NOMO-1 (cell line): Measurements from ENCODE around the gene FAAH.

Source experiments
- DNase-seq, 2 experiments: peaks; one replicate each; lab custom pipeline; 2025; ENCODE audit not compliant: unreplicated experiment in 2 of 2; lab: John Stamatoyannopoulos, UW

FAAH gene

DNA sequence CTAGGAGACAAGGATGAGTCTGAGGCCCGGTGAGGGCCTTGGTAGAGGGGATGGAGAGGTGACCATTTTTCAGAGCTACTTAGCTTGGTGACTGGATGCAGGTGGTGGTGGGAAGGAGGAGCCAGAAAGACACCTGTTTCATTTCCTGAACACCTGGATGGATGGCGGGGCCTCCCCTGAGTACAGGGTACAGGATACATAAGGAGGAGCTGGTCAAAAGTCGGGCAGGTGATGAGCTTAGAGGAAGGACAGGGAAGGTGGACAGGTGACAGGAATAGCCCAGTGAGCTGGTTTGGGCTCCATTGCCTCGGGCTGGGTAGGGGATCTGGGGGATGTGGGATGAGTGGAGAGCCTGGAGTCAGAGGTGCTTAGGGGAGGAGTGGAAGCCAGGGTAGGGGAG, 6.3 kb downstream of the FAAH start:
- DNase-seq, result no peak

DNA sequence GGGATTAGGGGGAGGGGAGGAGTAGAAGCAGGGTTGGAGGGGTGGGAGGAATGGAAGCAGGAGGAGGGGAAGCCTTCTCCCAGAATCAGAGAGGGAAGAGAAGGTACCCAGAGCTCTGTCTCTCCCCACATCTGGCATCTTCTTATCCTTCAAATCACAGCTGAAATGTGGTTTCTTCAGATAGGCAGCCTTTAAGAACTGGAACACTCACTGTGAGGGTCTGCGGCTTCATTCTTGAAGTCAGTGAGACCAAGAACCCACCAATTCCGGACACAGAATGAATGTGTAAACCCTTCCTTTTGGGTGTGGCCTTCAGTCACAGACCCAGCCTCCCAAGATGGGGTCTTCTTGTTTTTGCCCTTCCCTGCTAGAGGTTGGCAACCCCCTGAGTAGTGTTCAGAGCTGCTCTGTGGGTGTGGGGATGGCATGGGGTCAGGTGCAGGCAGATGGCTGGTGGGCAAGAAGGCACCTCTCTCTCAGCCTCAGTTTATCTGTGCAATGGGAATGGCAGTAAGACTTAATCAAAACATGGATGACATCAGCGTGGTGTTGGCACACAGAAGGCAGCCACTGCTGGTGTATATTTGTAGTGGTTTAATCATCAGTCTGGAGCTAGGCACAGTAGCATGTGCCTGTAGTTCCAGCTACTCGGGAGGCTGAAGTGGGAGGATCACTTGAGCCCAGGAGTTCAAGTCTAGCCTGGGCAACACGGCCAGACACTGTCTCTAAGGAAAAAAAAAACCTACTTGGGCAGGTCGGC, 7.2 kb downstream of the FAAH start:
- DNase-seq, result no peak

DNA sequence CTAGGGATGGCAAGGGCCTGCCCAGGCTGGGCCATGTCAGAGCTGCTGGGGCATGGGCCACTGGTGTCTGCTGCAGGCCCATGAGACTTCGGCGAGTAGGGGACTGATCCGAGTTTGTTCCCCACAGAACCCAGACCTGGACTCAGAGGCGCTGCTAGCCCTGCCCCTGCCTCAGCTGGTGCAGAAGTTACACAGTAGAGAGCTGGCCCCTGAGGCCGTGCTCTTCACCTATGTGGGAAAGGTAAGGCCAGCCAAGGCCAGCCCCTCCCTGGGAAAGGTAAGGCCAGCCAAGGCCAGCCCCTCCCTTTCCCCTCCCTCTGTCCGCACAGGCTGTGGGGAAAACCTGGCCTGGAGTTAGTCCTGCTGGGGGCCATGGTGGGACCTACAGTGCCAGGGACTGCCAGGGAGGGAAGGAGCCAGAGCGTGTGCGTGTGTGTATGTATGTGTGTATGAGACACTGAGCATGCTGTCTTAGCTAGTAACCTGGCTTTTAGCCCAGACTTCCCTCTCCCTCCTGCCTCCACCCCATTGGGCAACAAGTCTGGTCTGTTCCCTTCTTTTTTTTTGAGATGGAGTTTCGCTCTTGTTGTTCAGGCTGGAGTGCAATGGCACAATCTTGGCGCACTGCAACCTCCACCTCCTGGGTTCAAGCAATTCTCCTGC, 8.0 kb downstream of the FAAH start:
- peak; percentile 15 to 45 for DNase-seq

DNA sequence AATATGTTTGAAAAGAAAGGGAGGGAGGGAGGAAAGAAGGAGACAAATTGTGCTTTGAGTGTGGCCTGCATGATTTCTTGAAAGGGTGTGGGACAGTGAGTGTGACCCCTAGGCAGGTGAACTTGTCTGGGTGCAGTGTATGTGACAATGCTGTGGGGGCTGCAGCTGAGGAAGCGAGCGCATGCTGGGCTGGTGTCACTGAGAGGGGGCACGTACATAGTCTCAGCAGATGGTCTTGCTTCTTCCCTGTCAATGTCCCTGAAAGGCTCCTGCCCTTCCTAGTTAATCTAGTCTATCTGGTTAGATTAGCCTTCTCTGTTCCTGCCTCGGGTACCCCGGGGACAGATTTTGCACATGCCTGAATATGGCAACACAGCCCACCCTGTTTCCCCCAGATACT, 9.8 kb downstream of the FAAH start:
- no peak for DNase-seq

DNA sequence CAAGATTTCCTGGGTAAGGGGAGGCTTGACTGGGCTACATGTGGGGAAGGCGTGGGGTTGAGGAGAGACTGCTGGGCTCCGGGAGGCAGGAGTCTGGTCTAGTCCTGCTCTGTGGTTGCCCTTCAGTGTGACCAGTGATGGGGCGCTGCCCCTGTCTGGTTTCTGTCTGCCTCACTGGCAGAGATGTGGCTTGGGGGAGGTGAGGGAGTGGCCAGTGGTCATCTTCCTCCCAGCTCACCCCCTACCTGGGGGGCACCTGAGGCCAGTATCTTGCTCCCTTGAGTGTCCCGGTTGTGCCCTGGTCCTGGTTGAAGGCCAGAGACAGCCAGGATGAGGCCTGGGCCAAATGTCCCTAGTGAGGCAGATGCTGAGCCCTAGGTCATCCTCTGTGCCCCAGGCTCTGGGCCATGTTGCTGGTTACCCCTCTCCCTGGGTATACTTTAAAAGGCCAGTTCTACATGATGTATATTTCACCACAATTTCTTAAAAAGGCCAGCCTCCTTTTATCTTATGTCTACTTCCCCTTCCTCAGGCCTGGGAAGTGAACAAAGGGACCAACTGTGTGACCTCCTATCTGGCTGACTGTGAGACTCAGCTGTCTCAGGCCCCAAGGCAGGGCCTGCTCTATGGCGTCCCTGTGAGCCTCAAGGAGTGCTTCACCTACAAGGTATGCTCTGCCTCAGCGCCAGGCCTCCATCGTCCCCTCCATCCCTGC, 10.5 kb downstream of the FAAH start:
- peak; percentile 17 to 35 for DNase-seq

DNA sequence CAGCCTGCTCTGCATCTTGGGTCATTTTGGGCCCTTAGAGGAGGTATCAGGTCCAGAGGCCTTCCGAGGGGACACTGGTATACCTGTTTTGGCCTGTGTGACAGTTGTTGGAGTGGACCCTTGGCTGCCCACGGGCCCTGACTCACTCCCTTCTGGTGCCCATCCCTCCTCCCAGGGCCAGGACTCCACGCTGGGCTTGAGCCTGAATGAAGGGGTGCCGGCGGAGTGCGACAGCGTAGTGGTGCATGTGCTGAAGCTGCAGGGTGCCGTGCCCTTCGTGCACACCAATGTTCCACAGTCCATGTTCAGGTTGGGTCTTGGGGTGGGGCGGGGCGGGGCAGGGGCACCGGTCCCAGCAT, 11.1 kb downstream of the FAAH start:
- no peak for DNase-seq

DNA sequence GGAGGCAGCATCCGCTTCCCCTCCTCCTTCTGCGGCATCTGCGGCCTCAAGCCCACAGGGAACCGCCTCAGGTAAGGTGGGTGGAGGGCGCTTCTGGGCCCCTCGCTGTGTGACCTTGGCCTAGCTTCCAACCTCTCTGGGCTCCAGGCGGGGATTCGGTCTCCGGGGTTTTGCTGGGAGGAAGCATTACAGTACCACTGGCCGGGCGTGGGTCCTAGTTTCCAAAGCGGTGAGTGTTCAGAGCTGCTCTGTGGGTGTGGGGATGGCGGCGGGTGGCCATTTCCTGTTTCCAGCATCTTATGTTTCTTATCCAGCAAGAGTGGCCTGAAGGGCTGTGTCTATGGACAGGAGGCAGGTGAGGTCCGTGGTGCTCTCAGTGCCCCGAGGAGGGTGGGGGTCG, 11.6 kb downstream of the FAAH start:
- DNase-seq, result no peak

DNA sequence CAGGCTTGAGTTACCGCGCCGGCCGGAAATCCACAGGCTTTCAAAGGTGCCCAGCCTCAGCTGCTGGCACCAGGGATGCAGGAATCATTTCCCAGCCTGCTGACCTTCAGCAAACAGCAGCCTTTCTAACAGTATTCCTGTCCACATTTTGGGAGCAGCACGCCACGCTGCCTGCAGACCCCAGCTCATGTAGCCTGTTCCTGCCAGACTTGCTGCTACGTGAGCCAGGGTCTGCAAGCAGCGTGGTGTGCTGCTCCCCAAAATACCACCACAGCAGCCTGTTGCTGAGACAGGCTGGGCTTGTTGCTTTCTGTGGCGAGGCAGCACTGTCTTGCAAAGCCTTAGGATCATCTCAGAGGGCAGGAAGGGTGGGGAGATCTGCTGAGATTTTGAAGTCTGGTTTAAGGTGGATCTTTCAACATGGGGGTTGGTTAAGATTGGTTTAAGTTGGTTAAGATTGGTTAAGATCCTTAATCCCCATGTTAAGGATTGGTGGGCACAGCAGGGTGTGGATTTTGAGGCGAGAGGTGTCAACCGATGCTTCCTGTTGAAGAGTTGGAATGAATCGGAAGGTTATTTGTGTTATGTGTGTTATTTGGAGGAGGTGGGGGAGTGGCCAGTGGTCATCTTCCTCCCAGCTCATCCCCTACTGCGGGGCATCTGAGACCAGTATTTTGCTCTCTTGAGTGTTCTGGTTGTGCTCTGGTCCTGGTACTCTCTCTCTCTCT, 12.9 kb downstream of the FAAH start:
- DNase-seq, result no peak

DNA sequence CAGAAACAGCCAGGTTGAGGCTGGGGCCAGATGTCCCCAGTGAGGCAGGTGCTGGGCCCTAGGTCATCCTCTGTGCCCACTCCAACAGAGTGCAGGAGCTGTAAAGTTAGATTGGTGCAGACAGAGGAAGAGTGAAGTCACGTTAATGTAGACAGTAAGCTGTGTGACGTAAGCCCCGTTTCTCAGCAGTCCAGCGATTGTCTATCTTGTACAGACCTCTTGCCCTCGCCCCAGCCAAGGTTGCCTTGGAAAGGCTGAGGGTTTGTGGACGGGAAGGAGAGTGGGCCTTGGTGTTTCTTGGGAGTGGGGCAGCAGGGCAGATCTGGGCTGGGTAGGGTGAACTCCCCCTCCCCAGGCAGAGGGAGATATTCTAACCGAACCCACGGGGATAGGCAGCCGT, 13.5 kb downstream of the FAAH start:
- DNase-seq, result no peak

DNA sequence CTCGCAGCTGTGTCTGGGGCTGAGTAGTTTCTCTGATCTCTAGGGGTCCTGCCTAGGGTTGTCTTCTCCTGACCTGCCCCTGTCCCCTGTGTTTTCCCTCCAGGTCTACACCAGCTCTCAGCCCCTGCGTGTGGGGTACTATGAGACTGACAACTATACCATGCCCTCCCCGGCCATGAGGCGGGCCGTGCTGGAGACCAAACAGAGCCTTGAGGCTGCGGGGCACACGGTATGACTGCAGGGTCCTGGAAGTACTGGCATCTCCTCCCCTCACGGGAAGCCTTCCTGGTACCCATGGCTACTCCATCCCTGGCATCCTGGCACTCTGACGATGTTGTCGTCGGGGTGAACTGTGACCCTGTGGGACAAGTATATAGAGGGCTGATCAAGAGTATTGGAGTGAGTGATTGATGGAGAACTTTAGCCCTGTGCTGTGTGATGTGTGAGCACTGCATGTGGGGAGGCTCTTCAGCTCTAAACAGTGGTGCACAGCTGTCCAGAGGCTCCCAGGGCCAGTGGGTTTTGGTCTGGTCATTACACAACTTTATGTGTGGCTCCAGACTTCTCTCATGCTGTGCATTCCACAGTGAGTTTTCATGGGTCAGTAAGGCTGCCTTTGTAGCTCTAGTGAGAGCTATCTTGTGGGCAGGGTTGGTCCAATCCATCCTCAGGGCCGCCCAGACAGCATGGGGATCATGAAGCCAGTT, 14.4 kb downstream of the FAAH start:
- DNase-seq, result no peak

DNA sequence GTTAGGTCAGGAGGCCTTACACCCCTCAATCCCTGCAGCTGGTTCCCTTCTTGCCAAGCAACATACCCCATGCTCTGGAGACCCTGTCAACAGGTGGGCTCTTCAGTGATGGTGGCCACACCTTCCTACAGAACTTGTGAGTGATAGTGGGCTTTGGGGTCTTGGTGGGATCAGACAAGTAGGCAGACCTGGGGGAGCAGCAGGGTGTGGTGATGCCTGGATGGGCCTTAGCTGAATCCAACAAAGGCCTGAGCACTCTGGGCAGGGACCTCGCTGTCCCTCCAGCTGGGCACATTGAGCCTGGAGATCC, 14.9 kb downstream of the FAAH start:
- DNase-seq, result no peak

DNA sequence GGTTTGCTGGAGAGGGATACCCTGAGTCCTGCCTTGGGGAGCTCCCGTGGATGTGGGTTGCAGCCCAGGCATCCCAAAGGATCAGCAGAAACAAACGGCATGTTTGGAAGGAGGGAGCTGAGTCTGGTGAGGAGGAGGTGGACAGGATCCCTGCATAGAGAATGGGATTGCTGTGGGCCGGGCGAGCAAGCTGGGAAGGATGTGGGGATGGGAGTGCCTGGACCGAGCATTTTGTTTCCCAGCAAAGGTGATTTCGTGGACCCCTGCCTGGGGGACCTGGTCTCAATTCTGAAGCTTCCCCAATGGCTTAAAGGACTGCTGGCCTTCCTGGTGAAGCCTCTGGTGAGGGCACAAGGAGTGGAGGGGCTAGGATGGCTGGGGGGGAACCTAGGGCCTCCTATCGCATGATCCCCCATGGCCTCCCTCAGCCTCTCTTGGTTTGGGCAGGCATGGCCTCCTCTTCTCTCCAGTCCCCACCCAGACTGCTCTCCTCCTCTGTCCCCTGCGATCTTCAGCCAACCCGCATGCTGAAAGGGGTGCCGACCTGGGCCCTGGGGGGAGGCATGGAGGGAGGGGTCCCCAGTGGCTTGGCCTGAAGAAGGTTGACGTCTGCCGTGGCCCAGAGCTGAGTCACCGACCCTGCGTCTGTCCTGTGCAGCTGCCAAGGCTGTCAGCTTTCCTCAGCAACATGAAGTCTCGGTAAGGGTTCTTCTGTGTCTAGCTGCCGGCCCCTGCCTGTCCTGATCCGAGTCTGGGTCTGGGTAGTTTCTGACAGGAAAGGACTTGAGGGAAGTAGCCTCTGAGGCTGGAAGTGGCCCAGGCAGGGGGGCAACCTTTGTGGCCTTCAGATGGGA, 16.3 kb downstream of the FAAH start:
- DNase-seq, result no peak

DNA sequence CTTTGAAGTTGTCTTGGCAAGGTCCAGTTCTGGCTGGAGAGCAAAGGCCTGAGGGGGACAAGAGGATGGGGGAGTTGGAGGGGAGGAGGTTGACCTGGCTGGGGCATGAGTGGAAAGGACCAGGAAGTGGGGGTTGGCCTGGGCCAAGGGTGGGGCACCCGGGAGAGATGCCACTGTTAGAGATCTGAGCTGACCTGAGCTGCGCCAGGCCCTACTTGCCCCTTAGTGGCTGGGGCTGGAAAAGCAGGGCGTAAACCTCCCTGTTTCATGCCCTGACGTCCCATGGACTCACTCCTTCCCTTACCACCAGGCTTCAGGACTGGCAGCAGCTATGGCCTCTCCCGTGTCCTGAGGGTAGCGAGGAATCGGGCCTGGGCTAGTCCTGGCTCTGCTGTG, 16.9 kb downstream of the FAAH start:
- DNase-seq, result no peak

DNA sequence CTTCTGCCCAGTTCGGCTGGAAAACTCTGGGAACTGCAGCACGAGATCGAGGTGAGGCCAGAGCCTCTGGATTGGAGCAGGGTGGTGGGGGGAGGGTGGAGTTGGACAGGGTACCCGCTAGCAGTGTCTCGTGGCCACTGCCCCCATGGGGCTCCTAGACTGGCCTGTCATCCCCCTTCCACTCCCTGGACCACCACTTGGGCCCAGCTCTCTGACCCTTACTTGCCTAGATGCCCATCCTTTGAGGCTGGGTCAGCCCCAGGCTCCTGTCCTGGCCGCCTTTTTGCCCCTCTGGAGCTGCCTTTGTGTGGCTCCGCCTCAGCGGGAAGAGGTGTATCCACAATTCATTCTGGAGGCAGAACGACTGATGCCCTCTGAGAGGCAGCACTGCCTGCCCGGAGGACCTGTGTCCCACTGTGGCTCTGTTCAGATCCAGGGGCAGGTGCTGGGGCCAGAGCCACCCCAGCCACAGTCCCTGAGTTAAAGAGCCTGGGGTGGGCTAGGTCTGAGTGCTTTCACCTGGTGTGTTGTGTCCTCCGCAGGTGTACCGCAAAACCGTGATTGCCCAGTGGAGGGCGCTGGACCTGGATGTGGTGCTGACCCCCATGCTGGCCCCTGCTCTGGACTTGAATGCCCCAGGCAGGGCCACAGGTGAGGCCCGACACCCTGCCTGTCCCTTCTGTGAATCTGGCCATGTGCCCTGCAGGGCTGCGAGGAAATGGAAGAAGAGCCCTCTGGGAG, 17.7 kb downstream of the FAAH start:
- no peak for DNase-seq

DNA sequence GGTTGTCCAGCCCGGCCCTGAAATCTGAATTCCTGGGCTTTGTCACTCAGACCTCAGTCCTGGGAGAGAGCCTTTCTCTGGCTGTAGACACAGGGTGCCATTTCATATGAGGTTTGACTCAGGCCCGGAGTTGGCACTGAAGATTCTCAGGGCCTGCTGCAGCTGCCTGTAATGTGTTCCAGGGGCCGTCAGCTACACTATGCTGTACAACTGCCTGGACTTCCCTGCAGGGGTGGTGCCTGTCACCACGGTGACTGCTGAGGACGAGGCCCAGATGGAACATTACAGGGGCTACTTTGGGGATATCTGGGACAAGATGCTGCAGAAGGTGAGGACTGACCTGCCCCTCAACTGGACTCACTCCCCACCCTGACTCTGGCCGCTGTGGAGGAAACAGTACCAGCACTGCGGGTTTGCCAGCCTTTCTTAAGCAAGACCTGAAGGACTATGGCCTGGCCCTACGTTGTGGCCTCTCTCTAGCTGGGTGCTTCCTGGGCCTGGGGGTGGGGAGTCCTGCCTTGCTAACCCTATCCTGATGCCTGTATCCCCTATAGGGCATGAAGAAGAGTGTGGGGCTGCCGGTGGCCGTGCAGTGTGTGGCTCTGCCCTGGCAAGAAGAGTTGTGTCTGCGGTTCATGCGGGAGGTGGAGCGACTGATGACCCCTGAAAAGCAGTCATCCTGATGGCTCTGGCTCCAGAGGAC, 18.9 kb downstream of the FAAH start:
- no peak for DNase-seq

DNA sequence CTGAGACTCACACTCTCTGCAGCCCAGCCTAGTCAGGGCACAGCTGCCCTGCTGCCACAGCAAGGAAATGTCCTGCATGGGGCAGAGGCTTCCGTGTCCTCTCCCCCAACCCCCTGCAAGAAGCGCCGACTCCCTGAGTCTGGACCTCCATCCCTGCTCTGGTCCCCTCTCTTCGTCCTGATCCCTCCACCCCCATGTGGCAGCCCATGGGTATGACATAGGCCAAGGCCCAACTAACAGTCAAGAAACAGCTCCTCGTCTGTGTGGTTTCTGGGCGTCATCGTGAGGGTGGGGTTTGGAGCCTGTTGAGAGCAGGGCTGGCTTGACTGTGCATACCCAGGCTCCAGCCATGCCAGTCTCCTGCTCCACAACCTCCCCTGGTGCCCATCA, 19.5 kb downstream of the FAAH start:
- DNase-seq, result no peak

DNA sequence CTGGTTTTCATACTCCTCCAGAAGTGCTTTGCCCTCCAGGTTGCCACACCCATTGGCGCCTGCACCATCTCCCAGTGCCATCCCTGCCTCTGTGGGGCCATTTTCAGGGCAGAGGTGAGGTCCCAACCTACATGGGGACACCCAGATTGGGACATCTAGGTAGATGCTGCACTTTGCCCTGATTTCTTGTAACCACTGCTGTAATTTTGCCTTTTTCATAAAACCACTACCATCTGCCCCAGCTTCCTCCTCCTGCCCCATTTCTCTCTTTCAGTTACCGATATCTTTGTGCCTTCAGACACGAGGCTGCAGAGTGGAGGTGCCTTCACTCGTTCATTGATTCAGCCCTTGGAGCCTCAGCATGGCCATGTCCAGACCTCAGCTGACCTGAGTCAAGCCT, 21.4 kb downstream of the FAAH start:
- no peak for DNase-seq

DNA sequence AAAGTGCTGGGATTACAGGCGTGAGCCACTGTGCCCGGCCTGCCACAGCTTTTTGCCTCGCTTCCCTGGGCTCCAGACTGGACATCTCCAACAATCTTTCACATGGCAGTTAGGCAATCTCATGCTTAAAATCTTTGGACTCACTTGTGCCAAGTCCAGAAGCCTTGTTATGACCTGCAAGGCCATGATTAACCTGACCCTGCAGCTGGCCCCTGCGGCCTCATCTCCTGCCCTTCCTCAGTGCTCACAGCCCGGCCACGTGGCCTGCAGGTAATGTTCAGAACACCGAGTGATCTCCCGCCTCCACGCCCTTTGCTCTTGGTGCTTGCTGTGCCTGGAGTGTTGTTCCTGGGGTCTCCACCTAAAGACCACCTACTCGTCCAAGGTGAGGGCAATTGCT, 24.9 kb downstream of the FAAH start:
- no peak for DNase-seq

DNA sequence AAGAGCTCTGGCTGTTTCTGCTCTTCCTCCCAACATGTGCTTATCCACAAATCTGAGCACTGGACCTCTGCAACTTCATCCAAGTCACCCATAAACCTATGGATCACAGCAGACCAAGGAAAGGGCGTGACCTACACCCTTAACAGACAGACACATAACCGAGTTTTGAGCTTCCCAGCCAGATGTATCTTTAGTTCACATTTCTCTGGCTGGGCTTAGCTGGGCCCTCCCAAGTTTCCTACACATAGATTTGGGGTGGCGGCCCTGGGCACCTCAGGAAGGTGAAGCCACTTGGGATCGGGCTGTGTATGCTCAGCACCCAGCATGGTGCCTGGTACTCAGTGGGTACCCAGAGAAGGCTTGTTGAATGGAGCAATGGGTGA, 26.4 kb downstream of the FAAH start:
- no peak for DNase-seq
